ENCODE data around the gene HIPK3. TPM values are rescaled to one million over a fixed set of nuclear protein-coding genes. Genes with fewer than 3 reads are reported as not detected.
"Not testable (repeated sequence)": the region's sequence is repeated elsewhere in the genome, so short reads cannot be mapped to it uniquely, and the experiment has no call there.

Gene HIPK3
- total RNA-seq, 1 experiment from 2014 or later: 18.9 TPM

GRCh38 chr11:33243654-33244053 is 13.5 kb upstream of the HIPK3 start:
- H3K4me3 ChIP-seq (ENCODE audit: insufficient read depth, low read depth, low read length); H3K36me3 ChIP-seq (replicated peaks; ENCODE audit: control insufficient read depth, insufficient read depth, low read length); DNase-seq; H3K27me3 ChIP-seq (ENCODE audit: control insufficient read depth, insufficient read depth, low read length): not testable (repeated sequence)

GRCh38 chr11:33248416-33248971 is 8.7 kb upstream of the HIPK3 start:
- DNase-seq: no peak
- Histone ChIP-seq H3K36me3 (replicated peaks; ENCODE audit: control insufficient read depth, insufficient read depth, low read length) (no peaks in the 10 kb centered on the region), H3K27me3 (ENCODE audit: control insufficient read depth, insufficient read depth, low read length) (no peaks in the 10 kb centered on the region), H3K4me3 (ENCODE audit: insufficient read depth, low read depth, low read length) (no peak overlapping the region)

- DNase-seq: no peak
- H3K4me3 ChIP-seq (ENCODE audit: insufficient read depth, low read depth, low read length): peak overlapping the region; percentile 96
- H3K36me3 ChIP-seq (replicated peaks; ENCODE audit: control insufficient read depth, insufficient read depth, low read length): no peaks in the 10 kb centered on the region
- H3K27me3 ChIP-seq (ENCODE audit: control insufficient read depth, insufficient read depth, low read length): no peaks in the 10 kb centered on the region
These were observed 959 bp upstream of the HIPK3 start for GRCh38 chr11:33256031-33256812.

GRCh38 chr11:33256813-33257159 is 395 bp upstream of the HIPK3 start:
- no peaks in the 10 kb centered on the region for H3K36me3 ChIP-seq (replicated peaks; ENCODE audit: control insufficient read depth, insufficient read depth, low read length)
- H3K4me3 ChIP-seq (ENCODE audit: insufficient read depth, low read depth, low read length): peak overlapping the region; percentile 96
- no peaks in the 10 kb centered on the region for H3K27me3 ChIP-seq (ENCODE audit: control insufficient read depth, insufficient read depth, low read length)
- DNase-seq: peak; percentile 15

- Histone ChIP-seq H3K27me3 (ENCODE audit: control insufficient read depth, insufficient read depth, low read length) (no peaks in the 10 kb centered on the region), H3K4me3 (ENCODE audit: insufficient read depth, low read depth, low read length) (peak overlapping the region; percentile 96), H3K36me3 (replicated peaks; ENCODE audit: control insufficient read depth, insufficient read depth, low read length) (no peaks in the 10 kb centered on the region)
- peak; percentile 89 for DNase-seq
These were observed 883 bp downstream of the HIPK3 start for GRCh38 chr11:33257897-33258630.

- peak overlapping the region; percentile 96 for H3K4me3 ChIP-seq (ENCODE audit: insufficient read depth, low read depth, low read length)
- no peak for DNase-seq
- no peaks in the 10 kb centered on the region for H3K36me3 ChIP-seq (replicated peaks; ENCODE audit: control insufficient read depth, insufficient read depth, low read length)
- no peaks in the 10 kb centered on the region for H3K27me3 ChIP-seq (ENCODE audit: control insufficient read depth, insufficient read depth, low read length)
These were observed 1.5 kb downstream of the HIPK3 start for GRCh38 chr11:33258631-33259205.

GRCh38 chr11:33259869-33260268 is 2.7 kb downstream of the HIPK3 start:
- Histone ChIP-seq H3K27me3 (ENCODE audit: control insufficient read depth, insufficient read depth, low read length) (no peaks in the 10 kb centered on the region), H3K4me3 (ENCODE audit: insufficient read depth, low read depth, low read length) (no peak overlapping the region), H3K36me3 (replicated peaks; ENCODE audit: control insufficient read depth, insufficient read depth, low read length) (no peaks in the 10 kb centered on the region)
- no peak for DNase-seq

- not testable (repeated sequence) for H3K36me3 ChIP-seq (replicated peaks; ENCODE audit: control insufficient read depth, insufficient read depth, low read length); H3K4me3 ChIP-seq (ENCODE audit: insufficient read depth, low read depth, low read length); DNase-seq; H3K27me3 ChIP-seq (ENCODE audit: control insufficient read depth, insufficient read depth, low read length)
These were observed 4.2 kb downstream of the HIPK3 start for GRCh38 chr11:33261350-33261749.

GRCh38 chr11:33262011-33262645 is 4.9 kb downstream of the HIPK3 start:
- no peaks in the 10 kb centered on the region for H3K36me3 ChIP-seq (replicated peaks; ENCODE audit: control insufficient read depth, insufficient read depth, low read length)
- no peak overlapping the region for H3K4me3 ChIP-seq (ENCODE audit: insufficient read depth, low read depth, low read length)

GRCh38 chr11:33263549-33263948 is 6.4 kb downstream of the HIPK3 start:
- Histone ChIP-seq H3K27me3 (ENCODE audit: control insufficient read depth, insufficient read depth, low read length) (no peaks in the 10 kb centered on the region), H3K36me3 (replicated peaks; ENCODE audit: control insufficient read depth, insufficient read depth, low read length) (no peaks in the 10 kb centered on the region), H3K4me3 (ENCODE audit: insufficient read depth, low read depth, low read length) (no peak overlapping the region)
- DNase-seq: no peak

More at GRCh38 chr11:33262011-33262645, 4.9 kb downstream of the HIPK3 start:
- no peaks in the 10 kb centered on the region for H3K27me3 ChIP-seq (ENCODE audit: control insufficient read depth, insufficient read depth, low read length)
- DNase-seq: no peak

- Histone ChIP-seq H3K4me3 (ENCODE audit: insufficient read depth, low read depth, low read length) (no peak overlapping the region), H3K36me3 (replicated peaks; ENCODE audit: control insufficient read depth, insufficient read depth, low read length) (no peaks in the 10 kb centered on the region), H3K27me3 (ENCODE audit: control insufficient read depth, insufficient read depth, low read length) (no peaks in the 10 kb centered on the region)
- DNase-seq: no peak
These were observed 7.7 kb downstream of the HIPK3 start for GRCh38 chr11:33264926-33265325.

GRCh38 chr11:33266393-33267215 is 9.4 kb downstream of the HIPK3 start:
- no peak for DNase-seq
- H3K27me3 ChIP-seq (ENCODE audit: control insufficient read depth, insufficient read depth, low read length): no peaks in the 10 kb centered on the region
- no peaks in the 10 kb centered on the region for H3K36me3 ChIP-seq (replicated peaks; ENCODE audit: control insufficient read depth, insufficient read depth, low read length)

GRCh38 chr11:33268945-33269540 is 11.9 kb downstream of the HIPK3 start:
- no peaks in the 10 kb centered on the region for H3K36me3 ChIP-seq (replicated peaks; ENCODE audit: control insufficient read depth, insufficient read depth, low read length)
- no peak overlapping the region for H3K4me3 ChIP-seq (ENCODE audit: insufficient read depth, low read depth, low read length)
- H3K27me3 ChIP-seq (ENCODE audit: control insufficient read depth, insufficient read depth, low read length): no peaks in the 10 kb centered on the region
- no peak for DNase-seq

More at GRCh38 chr11:33266393-33267215, 9.4 kb downstream of the HIPK3 start:
- no peak overlapping the region for H3K4me3 ChIP-seq (ENCODE audit: insufficient read depth, low read depth, low read length)

Measured in H7 (cell line).